OCI-LY7 (cell line): ENCODE data around the gene SYNRG.

Source experiments
- CTCF ChIP-seq: fragments of 200-600 bp; sonication (generic); conservative IDR thresholded peaks from 2 replicates; pipeline ENCODE4 v1.5.1; 2014; ENCODE audit warnings: mild to moderate bottlenecking, antibody characterized with exemption, low read length, moderate library complexity, mixed read lengths
- EZH2phosphoT487 ChIP-seq: fragments of 200-600 bp; sonication (generic); IDR thresholded peaks from 2 replicates; pipeline ENCODE4 v1.6.1; 2018; ENCODE audit warnings: low read depth, borderline replicate concordance, mild to moderate bottlenecking, mixed run types, antibody characterized with exemption, low read length, moderate library complexity, mixed read lengths

- TF ChIP-seq CTCF (peak; percentile 71), EZH2phosphoT487 (no peak)
Measured at GRCh38 chr17:37490022-37490587, 119.1 kb downstream of the SYNRG start.
